ENCODE data around the gene MED20. TPM values are rescaled to one million over a fixed set of nuclear protein-coding genes. Genes with fewer than 3 reads are reported as not detected.
A peak's percentile ranks its signal among the peaks of the same experiment; 100 is the strongest.

MED20 gene
- total RNA-seq, 1 experiment from 2014 or later, result 26.4 TPM

- DNase-seq (ENCODE audit: low read depth, low spot score), result no peak
- H3K4me1 ChIP-seq (ENCODE audit: control insufficient read depth in 1 of 2, insufficient read depth in 2 of 2, low read length in 2 of 2), result peaks cover 12 to 35% of the 10 kb centered on the region in 2 experiments; a peak in 3 of 4 replicates
- CTCF ChIA-PET, result interaction anchor here (1.5 to 4.8 kb wide), 3 partner anchors 19 to 155 kb away, joined by 3 to 23 read pairs (median 4); partner anchors contain the start of genes BYSL, MED20 and TOMM6
- POLR2A ChIA-PET, result no interaction called here
- no peaks in the 10 kb centered on the region for H4K20me1 ChIP-seq (ENCODE audit: insufficient read depth)
- no TSS peak for BruUV-seq (replicated peaks)
- no peaks in the 10 kb centered on the region for H3K9me2 ChIP-seq (ENCODE audit: insufficient read depth)
- H3K9me3 ChIP-seq (ENCODE audit: control insufficient read depth in 1 of 2, insufficient read depth in 1 of 2, low read depth in 1 of 2, low read length in 2 of 2), result no peaks in the 10 kb centered on the region
- no peaks in the 10 kb centered on the region; the same call in 1 of the 2 replicates for H3K79me2 ChIP-seq (ENCODE audit: insufficient read depth, low read length)
- ATAC-seq, result peak; percentile 16
- TF ChIP-seq EZH2 (IDR thresholded peaks at IDR 0.05), result no peak
- TF ChIP-seq EZH2phosphoT487 (IDR thresholded peaks at IDR 0.05; ENCODE audit: borderline replicate concordance), result no peak
- TF ChIP-seq, protein P1, sequence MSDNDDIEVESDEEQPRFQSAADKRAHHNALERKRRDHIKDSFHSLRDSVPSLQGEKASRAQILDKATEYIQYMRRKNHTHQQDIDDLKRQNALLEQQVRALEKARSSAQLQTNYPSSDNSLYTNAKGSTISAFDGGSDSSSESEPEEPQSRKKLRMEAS (IDR thresholded peaks at IDR 0.05), result no peak
- TF ChIP-seq EGR1 (IDR thresholded peaks at IDR 0.05; ENCODE audit: low read depth), result 0 out of 2 replicates have a peak, but pooled peaks have one; percentile 37
- peak overlapping the region; percentile 50 for H3K27ac ChIP-seq (ENCODE audit: low read depth, low read length)
- intact Hi-C loops (cut with micrococcal nuclease), result loop anchor here (5.0 kb wide), 1 partner anchor 101 kb away; no protein-coding TSS in a partner anchor
- H3K4me2 ChIP-seq (ENCODE audit: low read length), result peak overlapping the region; percentile 84
- RAD21 ChIA-PET (ENCODE audit: low non-redundant PET in 1 of 2, low total read pairs in 2 of 2, uncharacterized antibody in 2 of 2, unreplicated experiment in 2 of 2), result interaction anchor here in 1 of 2 experiments (0.6 kb wide), 1 partner anchor 15 kb away, joined by 3 read pairs; no protein-coding TSS in a partner anchor
- H3K36me3 ChIP-seq (ENCODE audit: control insufficient read depth in 1 of 2, insufficient read depth in 2 of 2, low read length in 2 of 2), result no peaks in the 10 kb centered on the region; a peak in 1 of 4 replicates
- peak overlapping the region; percentile 81 to 88 for H3K4me3 ChIP-seq (replicated peaks in 1 of 2; ENCODE audit: low read depth in 1 of 2, low read length in 2 of 2)
- H2AFZ ChIP-seq (ENCODE audit: low read depth, low read length, poor library complexity, severe bottlenecking), result no peak overlapping the region
- H3K9ac ChIP-seq (ENCODE audit: low read length), result peak overlapping the region; percentile 71
- H3K27me3 ChIP-seq (ENCODE audit: insufficient read depth, low read length), result no peaks in the 10 kb centered on the region
Observed at GRCh38 chr6:41940759-41941279, 19.9 kb upstream of the MED20 start.

- H3K79me2 ChIP-seq (ENCODE audit: insufficient read depth, low read length), result no peaks in the 10 kb centered on the region; the same call in 1 of the 2 replicates
- BruUV-seq (replicated peaks), result TSS peak; percentile 22
- no peaks in the 10 kb centered on the region; a peak in 2 of 4 replicates for H3K36me3 ChIP-seq (ENCODE audit: control insufficient read depth in 1 of 2, insufficient read depth in 2 of 2, low read length in 2 of 2)
- H3K4me1 ChIP-seq (ENCODE audit: control insufficient read depth in 1 of 2, insufficient read depth in 2 of 2, low read length in 2 of 2), result peaks cover 12 to 35% of the 10 kb centered on the region in 2 experiments; a peak in 3 of 4 replicates
- no peaks in the 10 kb centered on the region for H3K9me3 ChIP-seq (ENCODE audit: control insufficient read depth in 1 of 2, insufficient read depth in 1 of 2, low read depth in 1 of 2, low read length in 2 of 2)
- no peaks in the 10 kb centered on the region for H3K9me2 ChIP-seq (ENCODE audit: insufficient read depth)
- no peak overlapping the region for H2AFZ ChIP-seq (ENCODE audit: low read depth, low read length, poor library complexity, severe bottlenecking)
- DNase-seq (ENCODE audit: low read depth, low spot score) (no peak), ATAC-seq (no peak)
- intact Hi-C loops (cut with micrococcal nuclease), result loop anchor here (5.0 kb wide), 2 partner anchors 102 to 153 kb away; partner anchors contain the start of gene TOMM6
- H3K4me3 ChIP-seq (replicated peaks in 1 of 2; ENCODE audit: low read depth in 1 of 2, low read length in 2 of 2), result peak overlapping the region; percentile 81 to 88
- H3K27me3 ChIP-seq (ENCODE audit: insufficient read depth, low read length), result no peaks in the 10 kb centered on the region
- ChIA-PET RAD21 (ENCODE audit: low non-redundant PET in 1 of 2, low total read pairs in 2 of 2, uncharacterized antibody in 2 of 2, unreplicated experiment in 2 of 2) (no interaction called here), CTCF (interaction anchor here (1.6 to 4.8 kb wide), 2 partner anchors 18 to 153 kb away, joined by 4 to 23 read pairs; partner anchors contain the start of genes BYSL, MED20 and TOMM6), POLR2A (interaction anchor here (0.9 kb wide), 1 partner anchor 19 kb away, joined by 6 read pairs; the partner anchor contains the start of genes BYSL and MED20)
- peak overlapping the region; percentile 71 for H3K9ac ChIP-seq (ENCODE audit: low read length)
- no peaks in the 10 kb centered on the region for H4K20me1 ChIP-seq (ENCODE audit: insufficient read depth)
- peak overlapping the region; percentile 50; the same call in 1 of the 2 replicates for H3K27ac ChIP-seq (ENCODE audit: low read depth, low read length)
- H3K4me2 ChIP-seq (ENCODE audit: low read length), result peak overlapping the region; percentile 84
- TF ChIP-seq REST (IDR thresholded peaks at IDR 0.05; ENCODE audit: low read depth), result no peak
- TF ChIP-seq ZFX (IDR thresholded peaks at IDR 0.05), result no peak
- no peak for TF ChIP-seq CTCF (IDR thresholded peaks at IDR 0.05 in 2 of 3, conservative IDR thresholded peaks at IDR 0.05 in 1 of 3; ENCODE audit: borderline replicate concordance in 1 of 3, insufficient read depth in 1 of 3, low read depth in 2 of 3, low read length in 2 of 3)
- TF ChIP-seq ELF1 (IDR thresholded peaks at IDR 0.05; ENCODE audit: borderline replicate concordance, low read depth), result no peak
- TF ChIP-seq RAD21 (IDR thresholded peaks at IDR 0.05; ENCODE audit: low read depth), result no peak
- no peak for TF ChIP-seq POLR2AphosphoS5 (IDR thresholded peaks at IDR 0.05; ENCODE audit: low read depth, low read length)
Observed at GRCh38 chr6:41939848-41940758, 19.2 kb upstream of the MED20 start.
